DND-41 (cell line): ENCODE data around the gene FOSB.
A peak's percentile ranks its signal among the peaks of the same experiment; 100 is the strongest.

Experiments
- ATAC-seq: fragments of 200-7000 bp; cut with Tn5 transposase; 3 replicates; pipeline ENCODE4 v1.9.1; 2021; ENCODE audit warnings: low read depth; ENCODE audit not compliant: insufficient read depth
- DNase-seq: peaks from one replicate; pipeline ENCODE4 v3.0.0-alpha.2; 2020
- H2AFZ ChIP-seq: 2 replicates; pipeline ENCODE4 v1.6.0; 2012; ENCODE audit warnings: low read depth, low read length
- H3K27ac ChIP-seq: 2 replicates; pipeline ENCODE4 v1.5.1; 2012; ENCODE audit warnings: low read length, inconsistent platforms
- H3K27me3 ChIP-seq: fragments of 200-600 bp; sonication (generic); 2 replicates; pipeline ENCODE4 v1.6.0; 2012; ENCODE audit warnings: low read length, mild to moderate bottlenecking, inconsistent platforms; ENCODE audit not compliant: insufficient read depth, poor library complexity
- H3K36me3 ChIP-seq: 2 replicates; pipeline ENCODE4 v1.5.1; 2012; ENCODE audit warnings: low read length, inconsistent platforms; ENCODE audit not compliant: insufficient read depth
- H3K4me1 ChIP-seq: 2 replicates; pipeline ENCODE4 v1.5.1; 2012; ENCODE audit warnings: mild to moderate bottlenecking, low read length; ENCODE audit not compliant: insufficient read depth
- H3K4me2 ChIP-seq: 2 replicates; pipeline ENCODE4 v1.6.0; 2012; ENCODE audit warnings: mild to moderate bottlenecking, moderate library complexity, low read length, inconsistent platforms; ENCODE audit not compliant: insufficient read depth
- H3K4me3 ChIP-seq, 2 experiments: fragments of 200-600 bp in 1 of 2; shearing (Covaris generic) in 1 of 2; 2 replicates each; pipeline ENCODE4 v1.5.1; 2012 to 2016; ENCODE audit warnings: inconsistent platforms in 2 of 2, low read length in 2 of 2, mild to moderate bottlenecking in 2 of 2, low read depth in 1 of 2, moderate library complexity in 1 of 2
- H3K79me2 ChIP-seq: 2 replicates; pipeline ENCODE4 v1.6.0; 2012; ENCODE audit warnings: low read length, inconsistent platforms; ENCODE audit not compliant: insufficient read depth
- H3K9ac ChIP-seq: 2 replicates; pipeline ENCODE4 v1.6.0; 2012; ENCODE audit warnings: low read depth, mild to moderate bottlenecking, inconsistent platforms, low read length, moderate library complexity
- H3K9me3 ChIP-seq: 2 replicates; pipeline ENCODE4 v1.5.1; 2012; ENCODE audit warnings: low read length, moderate library complexity, mild to moderate bottlenecking, inconsistent platforms; ENCODE audit not compliant: insufficient read depth, severe bottlenecking
- H4K20me1 ChIP-seq: 2 replicates; pipeline ENCODE4 v1.6.0; 2012; ENCODE audit warnings: low read length; ENCODE audit not compliant: insufficient read depth
- CTCF ChIP-seq: IDR thresholded peaks from 2 replicates; pipeline ENCODE4 v1.5.1; 2012; ENCODE audit warnings: borderline replicate concordance, low read length, moderate library complexity, mild to moderate bottlenecking; ENCODE audit not compliant: poor library complexity, severe bottlenecking; ENCODE audit errors: extremely low read depth
- EZH2 ChIP-seq: IDR thresholded peaks from 3 replicates; pipeline ENCODE4 v1.6.1; 2012; ENCODE audit warnings: borderline replicate concordance, low read depth, mild to moderate bottlenecking, moderate library complexity, low read length, inconsistent platforms; ENCODE audit not compliant: severe bottlenecking

Gene FOSB

GRCh38 chr19:45439190-45439568 is 28.6 kb upstream of the FOSB start:
- peak overlapping the region; percentile 61 to 65; a peak in 3 of 4 replicates for H3K4me3 ChIP-seq
- H2AFZ ChIP-seq: peak overlapping the region; percentile 15; the same call in 1 of the 2 replicates
- no peaks in the 10 kb centered on the region for H4K20me1 ChIP-seq
- no peaks in the 10 kb centered on the region for H3K9me3 ChIP-seq
- no peak overlapping the region for H3K27ac ChIP-seq
- ATAC-seq (no peak), DNase-seq (no peak)
- H3K27me3 ChIP-seq: peaks cover 4% of the 10 kb centered on the region
- no peaks in the 10 kb centered on the region for H3K36me3 ChIP-seq
- no peaks in the 10 kb centered on the region for H3K79me2 ChIP-seq
- TF ChIP-seq CTCF (no peak), EZH2 (no peak)
- H3K4me2 ChIP-seq: peak overlapping the region; percentile 83
- peak overlapping the region; percentile 69 for H3K9ac ChIP-seq
- H3K4me1 ChIP-seq: peaks cover 23% of the 10 kb centered on the region

- no peaks in the 10 kb centered on the region for H3K79me2 ChIP-seq
- TF ChIP-seq EZH2 (no peak), CTCF (peak; percentile 83)
- peaks cover 23% of the 10 kb centered on the region for H3K4me1 ChIP-seq
- H3K27ac ChIP-seq: no peak overlapping the region
- H2AFZ ChIP-seq: peak overlapping the region; percentile 54
- peaks cover 4% of the 10 kb centered on the region for H3K27me3 ChIP-seq
- DNase-seq: peak; percentile 79
- peak; percentile 85 for ATAC-seq
- peak overlapping the region; percentile 61 to 65; a peak in 3 of 4 replicates for H3K4me3 ChIP-seq
- peak overlapping the region; percentile 83 for H3K4me2 ChIP-seq
- H4K20me1 ChIP-seq: no peaks in the 10 kb centered on the region
- no peaks in the 10 kb centered on the region for H3K36me3 ChIP-seq
- peak overlapping the region; percentile 69 for H3K9ac ChIP-seq
- H3K9me3 ChIP-seq: no peaks in the 10 kb centered on the region
These were observed 28.1 kb upstream of the FOSB start for GRCh38 chr19:45439569-45440258.

GRCh38 chr19:45440259-45440638 is 27.5 kb upstream of the FOSB start:
- no peaks in the 10 kb centered on the region for H3K79me2 ChIP-seq
- H3K4me3 ChIP-seq: peak overlapping the region in 1 of 2 experiments; percentile 65; a peak in 3 of 4 replicates
- H3K9ac ChIP-seq: peak overlapping the region; percentile 69; the same call in 1 of the 2 replicates
- no peaks in the 10 kb centered on the region for H3K36me3 ChIP-seq
- DNase-seq: no peak
- peaks cover 4% of the 10 kb centered on the region for H3K27me3 ChIP-seq
- H3K9me3 ChIP-seq: no peaks in the 10 kb centered on the region
- peak overlapping the region; percentile 54 for H2AFZ ChIP-seq
- H3K4me2 ChIP-seq: peak overlapping the region; percentile 83
- H3K4me1 ChIP-seq: peaks cover 23% of the 10 kb centered on the region
- ATAC-seq: no peak; the same call in 2 of the 3 replicates
- TF ChIP-seq CTCF: no peak
- no peak for TF ChIP-seq EZH2
- no peak overlapping the region for H3K27ac ChIP-seq
- no peaks in the 10 kb centered on the region for H4K20me1 ChIP-seq
